Common myeloid progenitor, CD34-positive (primary cell): ENCODE data around the gene C9.
"Not testable (repeated sequence)": the region's sequence is repeated elsewhere in the genome, so short reads cannot be mapped to it uniquely, and the experiment has no call there.

Source experiments
- CTCF ChIA-PET: fragments of 350-600 bp; sonication (Branson Sonifier 250); formaldehyde crosslinking; loops from one replicate; lab custom pipeline; 2021; ENCODE audit warnings: antibody characterized with exemption; lab: Charles Lee
- POLR2A ChIA-PET: fragments of 350-600 bp; sonication (Branson Sonifier 250); formaldehyde crosslinking; loops from one replicate; lab custom pipeline; 2021; ENCODE audit warnings: antibody characterized with exemption; lab: Charles Lee
- DNase-seq, 3 donors: peaks; one replicate each; pipeline versions ENCODE4 v3.0.0 to v3.0.0-alpha.2; 2013
- H3K27ac ChIP-seq, 2 experiments: 1 replicate in 1 of 2; 2 replicates in 1 of 2; pipeline ENCODE4 v1.7.0; 2013; ENCODE audit warnings: inconsistent platforms in 2 of 2, low read length in 2 of 2, mild to moderate bottlenecking in 2 of 2, low read depth in 1 of 2, moderate library complexity in 1 of 2; ENCODE audit not compliant: severe bottlenecking in 2 of 2, insufficient read depth in 1 of 2, poor library complexity in 1 of 2
- H3K27me3 ChIP-seq, 5 experiments: replicated peaks in 2 of 5; 1 replicate in 3 of 5; 2 replicates in 2 of 5; pipeline versions ENCODE4 v1.6.1 to v1.7.0; 2013; ENCODE audit warnings: low read length in 4 of 5, mild to moderate bottlenecking in 2 of 5, moderate library complexity in 2 of 5, inconsistent platforms in 1 of 5; ENCODE audit not compliant: insufficient read depth in 5 of 5, control insufficient read depth in 4 of 5
- H3K36me3 ChIP-seq, 4 experiments: 1 replicate in 2 of 4; 2 replicates in 2 of 4; pipeline versions ENCODE4 v1.6.1 to v1.7.0; 2013; ENCODE audit warnings: low read length in 3 of 4, control low read depth in 1 of 4, mild to moderate bottlenecking in 1 of 4; ENCODE audit not compliant: control insufficient read depth in 4 of 4, insufficient read depth in 4 of 4
- H3K4me1 ChIP-seq, 4 experiments: 1 replicate in 3 of 4; 2 replicates in 1 of 4; pipeline versions ENCODE4 v1.6.1 to v1.7.1; 2013; ENCODE audit warnings: low read length in 3 of 4, mild to moderate bottlenecking in 3 of 4, control low read depth in 1 of 4, inconsistent platforms in 1 of 4, moderate library complexity in 1 of 4; ENCODE audit not compliant: control insufficient read depth in 4 of 4, insufficient read depth in 4 of 4; ENCODE audit errors: control extremely low read depth in 1 of 4
- H3K4me3 ChIP-seq, 7 experiments: 1 replicate in 4 of 7; 2 replicates in 3 of 7; pipeline versions ENCODE4 v1.5.1 to v1.7.0; 2013; ENCODE audit warnings: mild to moderate bottlenecking in 7 of 7, low read length in 6 of 7, moderate library complexity in 6 of 7, inconsistent platforms in 2 of 7, low read depth in 2 of 7, control low read depth in 1 of 7; ENCODE audit not compliant: insufficient read depth in 4 of 7, control insufficient read depth in 1 of 7; ENCODE audit errors: extremely low read depth in 1 of 7
- H3K9me3 ChIP-seq, 5 experiments: 1 replicate in 4 of 5; 2 replicates in 1 of 5; pipeline versions ENCODE4 v1.6.1 to v1.7.1; 2013; ENCODE audit warnings: low read length in 4 of 5, mild to moderate bottlenecking in 2 of 5, inconsistent platforms in 1 of 5, low read depth in 1 of 5, moderate library complexity in 1 of 5; ENCODE audit not compliant: control insufficient read depth in 4 of 5, insufficient read depth in 2 of 5; ENCODE audit errors: control extremely low read depth in 1 of 5
- WGBS: methylation state at CpG from one replicate; pipeline ENCODE4 v1.1.5; 2013; ENCODE audit not compliant: insufficient coverage; 5-methylcytosine and 5-hydroxymethylcytosine counted together

Gene C9

DNA sequence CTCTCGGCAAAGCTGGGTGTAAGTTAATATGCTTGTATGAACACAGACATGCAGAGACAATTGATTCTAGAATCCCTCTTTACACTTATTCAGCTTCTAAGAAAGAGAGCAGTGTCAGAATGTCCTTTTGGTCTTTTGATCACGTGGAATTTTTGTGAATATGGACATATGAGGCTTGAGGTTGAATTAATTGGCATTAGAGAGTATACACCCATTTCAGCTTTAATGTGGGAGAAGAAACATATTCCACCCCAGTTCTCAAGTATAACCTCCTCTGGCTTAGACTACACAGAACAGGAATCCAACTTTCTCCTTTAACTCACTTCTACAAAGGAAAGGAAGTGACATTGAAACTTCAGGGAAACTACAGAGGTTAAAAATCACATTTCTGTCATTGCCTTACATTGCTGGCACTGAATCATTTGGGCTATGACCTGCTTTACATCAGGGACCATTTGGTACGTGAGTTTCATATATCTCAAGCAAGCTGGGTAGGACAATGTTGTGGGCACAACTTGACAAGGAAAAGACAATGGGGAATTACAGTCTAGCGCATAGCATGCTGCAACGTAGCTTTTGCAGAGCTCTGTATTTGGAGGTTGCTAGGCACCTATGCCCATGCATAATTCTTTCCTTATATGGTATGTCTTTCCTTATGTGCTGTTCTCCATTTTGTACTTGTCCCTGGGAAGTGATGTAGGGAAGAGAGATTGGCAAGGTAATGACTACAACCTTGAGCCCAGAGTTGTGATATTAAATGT is 41.0 kb upstream of the C9 start:
- DNase-seq = no peak

DNA sequence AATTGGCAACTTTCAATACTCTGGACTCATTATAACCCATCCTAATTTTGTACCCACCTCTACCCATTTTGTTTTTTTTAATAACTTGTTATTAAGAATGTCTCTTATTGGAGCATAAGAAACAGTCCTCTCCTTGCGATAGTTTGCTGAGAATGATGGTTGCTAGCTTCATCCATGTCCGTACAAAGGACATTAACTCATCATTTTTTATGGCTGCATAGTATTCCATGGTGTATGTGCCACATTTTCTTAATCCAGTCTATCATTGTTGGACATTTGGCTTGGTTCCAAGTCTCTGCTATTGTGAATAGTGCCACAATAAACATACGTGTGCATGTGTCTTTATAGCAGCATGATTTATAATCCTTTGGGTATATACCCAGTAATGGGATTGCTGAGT is 39.5 kb upstream of the C9 start:
- H3K4me3 ChIP-seq, DNase-seq, H3K9me3 ChIP-seq, H3K27me3 ChIP-seq, H3K27ac ChIP-seq, H3K36me3 ChIP-seq: not testable (repeated sequence)
- CTCF ChIA-PET = interaction anchor here (1.1 to 1.4 kb wide), 2 partner anchors 15 to 28 kb away, joined by 3 read pairs; no protein-coding TSS in a partner anchor
- POLR2A ChIA-PET = interaction anchor here (0.6 kb wide), 1 partner anchor 119 kb away, joined by 5 read pairs; no protein-coding TSS in a partner anchor
- WGBS = 100% methylated on average over 2 of the region's 3 CpGs
- H3K4me1 ChIP-seq = peaks cover 7 to 27% (median 17%) of the 10 kb centered on the region in 4 experiments

More for the DNA sequence above, 41.0 kb upstream of the C9 start:
- peaks cover 0 to 2% (median 0%) of the 10 kb centered on the region in 4 experiments for H3K36me3 ChIP-seq
- H3K9me3 ChIP-seq = no peaks in the 10 kb centered on the region
- peaks cover 0 to 12% (median 4%) of the 10 kb centered on the region in 4 experiments for H3K4me1 ChIP-seq
- ChIA-PET POLR2A (no interaction called here), CTCF (interaction anchor here (1.2 to 1.4 kb wide), 2 partner anchors 10 to 18 kb away, joined by 3 to 4 read pairs; no protein-coding TSS in a partner anchor)
- no peak overlapping the region for H3K27ac ChIP-seq
- no peaks in the 10 kb centered on the region for H3K27me3 ChIP-seq
- 100% methylated on average over 1 of the region's 5 CpGs for WGBS
- no peak overlapping the region for H3K4me3 ChIP-seq

DNA sequence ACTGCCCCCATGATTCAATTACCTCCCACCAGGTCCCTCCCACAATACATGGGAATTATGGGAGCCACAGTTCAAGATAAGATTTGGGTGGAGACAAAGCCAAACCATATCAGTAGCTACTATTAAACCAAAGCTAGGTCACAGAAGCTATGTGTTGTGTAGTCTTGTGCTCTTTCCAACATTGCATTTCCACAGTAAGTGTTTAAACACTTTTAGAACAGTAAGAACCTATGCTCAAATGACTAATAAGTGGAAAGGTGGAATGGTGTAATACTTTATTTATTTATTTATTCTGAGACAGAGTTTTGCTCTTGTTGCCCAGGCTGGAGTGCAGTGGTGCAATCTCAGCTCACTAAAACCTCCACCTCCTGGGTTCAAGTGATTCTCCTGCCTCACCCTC is 37.8 kb upstream of the C9 start:
- H3K9me3 ChIP-seq, H3K4me3 ChIP-seq, H3K36me3 ChIP-seq, H3K27ac ChIP-seq, DNase-seq, POLR2A ChIA-PET, H3K27me3 ChIP-seq: not testable (repeated sequence)
- peaks cover 15 to 38% (median 25%) of the 10 kb centered on the region in 4 experiments for H3K4me1 ChIP-seq
- CTCF ChIA-PET = interaction anchor here (1.7 to 6.5 kb wide), 3 partner anchors 22 to 169 kb away, joined by 5 to 39 read pairs (median 10); partner anchors contain the start of gene DAB2

DNA sequence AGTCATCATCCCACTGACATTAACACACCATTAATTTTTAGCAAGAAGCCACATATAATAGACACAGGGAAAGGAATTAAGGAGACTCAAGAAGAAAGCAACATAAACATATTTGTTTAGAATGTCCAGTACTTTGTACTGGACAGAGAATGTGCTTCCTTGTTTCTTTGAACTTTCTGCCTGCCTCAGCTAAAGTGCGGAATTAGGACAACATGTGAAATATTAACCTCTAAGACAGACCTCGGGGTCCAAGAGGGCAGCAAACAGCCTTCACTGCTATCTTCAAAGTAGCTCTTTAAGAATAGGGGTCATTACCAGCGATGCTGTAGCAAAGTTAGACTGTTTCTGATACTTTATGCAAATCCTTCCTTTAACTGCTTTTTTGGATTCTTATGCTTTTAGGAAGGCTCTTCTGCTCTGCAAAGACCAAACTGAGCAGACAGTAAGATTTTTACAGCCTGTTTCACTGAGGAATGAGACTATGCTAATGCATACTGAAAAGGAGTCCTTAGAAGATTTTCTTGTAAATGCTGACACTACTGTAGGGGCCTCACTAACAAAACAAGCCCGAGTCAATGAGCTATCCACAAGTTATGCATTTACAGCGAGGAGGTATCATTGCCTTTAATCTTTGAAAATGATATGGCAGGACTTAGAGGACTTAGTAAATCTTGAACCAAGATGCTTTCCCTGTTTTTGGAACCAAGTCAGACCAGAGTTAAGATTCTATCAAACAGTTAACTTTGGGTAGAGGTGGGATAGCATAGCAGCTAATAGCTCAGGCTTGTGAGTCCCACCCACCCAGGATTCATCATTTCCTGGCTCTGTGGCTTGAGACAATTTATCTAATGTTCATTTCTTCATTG is 36.7 kb upstream of the C9 start:
- H3K4me1 ChIP-seq = peaks cover 15 to 38% (median 25%) of the 10 kb centered on the region in 4 experiments
- 97% methylated on average over 3 of the region's 5 CpGs for WGBS
- H3K9me3 ChIP-seq = no peaks in the 10 kb centered on the region
- DNase-seq = no peak
- peak overlapping the region in 1 of 2 experiments; percentile 15 for H3K27ac ChIP-seq
- CTCF ChIA-PET = interaction anchor here (1.3 to 6.5 kb wide), 3 partner anchors 23 to 147 kb away, joined by 4 to 39 read pairs (median 10); partner anchors contain the start of gene DAB2
- H3K27me3 ChIP-seq = no peaks in the 10 kb centered on the region
- POLR2A ChIA-PET = no interaction called here
- H3K4me3 ChIP-seq = no peak overlapping the region
- H3K36me3 ChIP-seq = peaks cover 0 to 3% (median under 1%) of the 10 kb centered on the region in 4 experiments

DNA sequence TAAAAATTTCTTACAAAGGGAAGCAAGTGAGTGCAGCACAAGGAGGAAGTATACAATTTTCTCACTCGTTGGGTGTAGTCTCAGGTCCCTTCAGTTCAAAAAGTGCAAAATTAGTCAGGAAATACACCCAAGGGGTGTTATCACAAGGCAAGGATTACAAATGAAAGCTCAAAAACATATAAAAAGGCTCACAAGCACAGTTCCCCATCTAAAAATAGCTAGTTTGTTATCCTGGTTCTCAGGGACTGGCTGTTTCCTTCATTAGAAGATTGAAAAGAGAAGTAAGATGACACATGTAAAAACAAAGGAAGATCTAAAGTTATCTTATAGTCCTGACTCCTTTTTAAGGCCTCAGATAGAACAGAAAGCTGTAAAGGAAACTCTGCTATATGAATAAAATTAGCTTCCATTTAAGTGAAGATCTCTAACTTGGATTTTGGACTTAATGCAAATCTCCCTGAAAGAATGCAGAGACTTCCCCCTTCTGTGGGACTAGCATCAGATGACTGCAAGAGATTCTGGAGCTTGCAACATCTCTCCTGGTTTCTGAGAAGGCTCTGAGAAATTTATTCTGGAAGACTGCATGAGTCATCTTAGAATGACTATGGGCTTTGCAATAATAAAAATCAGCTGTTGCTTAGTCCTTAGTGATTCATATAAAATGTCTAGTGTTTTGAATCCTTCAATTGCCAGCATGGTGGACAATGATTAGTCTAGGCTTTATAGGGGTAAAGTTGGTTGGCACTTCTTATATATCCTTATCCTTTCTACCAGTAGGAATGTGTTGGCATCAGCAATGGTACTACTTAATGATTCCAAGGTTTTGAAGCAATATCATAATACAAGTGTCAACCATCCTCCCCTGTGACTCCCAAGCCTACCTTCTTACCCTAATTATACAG is 35.1 kb upstream of the C9 start:
- peaks cover 0 to 3% (median 0%) of the 10 kb centered on the region in 4 experiments for H3K36me3 ChIP-seq
- H3K27me3 ChIP-seq = no peaks in the 10 kb centered on the region
- H3K27ac ChIP-seq = peak overlapping the region; percentile 30 to 74
- DNase-seq = peak; percentile 74 to 92 (median 85)
- H3K9me3 ChIP-seq = no peaks in the 10 kb centered on the region
- ChIA-PET POLR2A (interaction anchor here (0.6 to 1.4 kb wide), 2 partner anchors 26 to 45 kb away, joined by 3 to 7 read pairs; partner anchors contain the start of gene DAB2), CTCF (interaction anchor here (0.9 to 6.5 kb wide), 9 partner anchors 9 to 182 kb away, joined by 3 to 39 read pairs (median 4); partner anchors contain the start of gene DAB2)
- 0% methylated on average over 1 of the region's 1 CpG for WGBS
- peak overlapping the region in 4 of 7 experiments; percentile 5 to 48 (median 34) for H3K4me3 ChIP-seq
- peaks cover 15 to 38% (median 25%) of the 10 kb centered on the region in 4 experiments for H3K4me1 ChIP-seq

DNA sequence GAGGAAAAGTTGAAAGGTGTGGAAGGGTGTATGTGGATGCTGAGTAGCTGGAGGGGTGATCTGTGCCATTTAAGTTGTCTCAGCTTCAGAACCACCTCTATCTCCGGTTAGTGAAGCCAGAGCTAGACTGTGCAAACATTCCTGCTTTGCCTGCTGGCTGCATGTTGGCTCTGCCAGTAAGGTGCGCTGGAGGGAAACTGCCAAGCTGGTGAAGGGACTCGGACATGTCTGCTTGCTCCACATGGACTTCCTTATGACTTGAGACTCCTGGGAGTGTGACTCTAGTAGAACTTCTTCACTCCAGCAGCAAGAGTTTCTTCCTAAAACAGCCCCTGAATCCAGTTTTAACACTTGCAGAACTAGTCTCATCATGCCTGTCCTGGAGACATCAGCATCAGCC is 32.5 kb upstream of the C9 start:
- Histone ChIP-seq H3K27ac (no peak overlapping the region), H3K36me3 (peaks cover 0 to 3% (median 1%) of the 10 kb centered on the region in 4 experiments), H3K4me3 (no peak overlapping the region), H3K9me3 (no peaks in the 10 kb centered on the region), H3K4me1 (peaks cover 15 to 38% (median 25%) of the 10 kb centered on the region in 4 experiments), H3K27me3 (no peaks in the 10 kb centered on the region)
- ChIA-PET POLR2A (no interaction called here), CTCF (interaction anchor here (1.6 to 6.5 kb wide), 4 partner anchors 20 to 151 kb away, joined by 4 to 39 read pairs (median 17); partner anchors contain the start of gene DAB2)
- DNase-seq = no peak
- WGBS = 96% methylated on average over 3 of the region's 3 CpGs
